HG03196 (cell line): ENCODE data around the gene NPY5R.

Experiments used
- ATAC-seq: cut with Tn5 transposase; IDR thresholded peaks from one replicate; pipeline ENCODE4 v1.9.1; 2021; ENCODE audit not compliant: unreplicated experiment

The NPY5R gene

DNA sequence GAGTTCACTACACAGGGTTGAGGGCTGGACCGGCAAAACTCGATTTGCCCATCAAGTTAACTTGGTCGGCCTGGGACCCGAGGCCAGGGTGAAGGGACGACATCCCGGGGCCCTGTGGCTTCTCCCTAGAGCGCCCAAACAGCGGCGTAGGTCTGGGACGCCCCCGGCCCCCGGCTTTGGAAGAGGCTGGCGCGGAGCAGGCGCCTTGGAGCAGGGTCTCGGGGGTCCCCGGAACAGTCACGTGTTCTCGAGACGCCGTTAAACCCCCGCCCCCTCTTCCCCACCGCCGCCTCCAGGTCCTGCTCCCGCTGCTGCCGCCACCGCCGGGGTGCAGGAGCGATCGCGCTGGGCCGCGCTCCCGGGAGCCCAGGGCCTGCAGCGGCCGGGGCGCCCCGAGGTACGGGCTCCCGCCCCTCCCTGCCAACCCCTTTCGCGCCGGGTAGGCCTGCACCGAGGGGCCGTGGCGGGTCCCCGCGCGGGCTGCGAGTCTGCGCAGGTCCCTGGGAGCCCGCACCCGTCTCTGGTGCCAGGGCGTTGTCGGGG, at the start of gene NPY5R:
NPY5R (plus strand) TSS at position 289 of the 543 bp plus-strand sequence. CDS start 6,382 bp downstream, outside the sequence.
- ATAC-seq = no peak

DNA sequence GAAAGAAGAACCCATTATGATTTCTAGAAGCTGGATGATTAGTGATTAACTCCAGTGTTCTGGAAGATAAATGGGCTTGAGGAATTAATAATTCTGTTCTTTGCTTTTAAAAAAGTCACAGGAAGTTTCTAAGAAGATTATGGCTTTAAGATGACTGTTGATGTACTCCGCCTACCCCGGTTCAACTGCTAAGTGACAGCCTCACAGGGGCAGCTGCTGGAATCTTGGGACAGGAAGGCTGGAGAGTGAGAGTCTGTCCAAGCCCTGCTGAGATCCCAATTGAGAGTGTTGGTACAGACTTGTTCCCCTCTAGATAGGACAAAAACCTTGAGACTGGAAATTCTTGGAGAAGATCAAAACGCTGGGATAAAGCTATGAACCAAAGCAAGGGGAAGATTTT, 48.6 kb upstream of the NPY5R start:
- no peak for ATAC-seq

DNA sequence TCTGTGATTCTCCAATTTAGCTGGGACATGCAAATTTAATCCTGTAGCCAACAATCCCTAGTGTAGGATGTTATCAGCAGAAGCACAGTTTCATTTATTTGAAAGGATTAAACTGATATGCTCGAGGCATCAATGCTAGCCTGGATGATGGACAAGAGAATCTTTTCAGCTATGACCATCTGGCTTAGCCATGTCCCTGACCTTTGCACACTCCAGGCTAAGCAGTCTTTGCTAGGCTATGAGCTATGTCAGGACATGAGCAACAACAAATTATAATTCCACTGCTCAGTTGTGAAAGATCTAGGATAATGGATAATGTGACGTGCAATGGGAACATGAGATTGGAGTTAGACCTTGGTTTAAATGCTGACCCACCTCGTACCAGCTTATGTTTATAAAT, 43.2 kb upstream of the NPY5R start:
- ATAC-seq = no peak

DNA sequence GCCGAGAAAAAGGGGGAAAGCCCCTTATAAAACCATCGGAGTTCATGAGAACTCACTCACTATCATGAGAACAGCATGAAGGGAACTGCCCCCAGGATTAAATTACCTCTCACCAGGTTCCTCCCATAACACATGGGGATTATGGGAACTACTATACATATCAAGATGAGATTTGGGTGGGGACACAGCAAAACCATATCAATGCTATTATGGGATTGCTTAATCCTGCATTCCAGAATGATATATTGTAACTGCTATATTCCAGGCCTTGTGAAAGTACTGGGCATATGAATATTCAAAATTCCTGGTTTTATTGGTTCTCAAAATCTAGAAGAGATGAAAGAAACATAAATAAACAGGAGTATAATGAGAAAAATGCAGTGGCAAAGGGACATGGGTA, 40.6 kb upstream of the NPY5R start:
- no peak for ATAC-seq

DNA sequence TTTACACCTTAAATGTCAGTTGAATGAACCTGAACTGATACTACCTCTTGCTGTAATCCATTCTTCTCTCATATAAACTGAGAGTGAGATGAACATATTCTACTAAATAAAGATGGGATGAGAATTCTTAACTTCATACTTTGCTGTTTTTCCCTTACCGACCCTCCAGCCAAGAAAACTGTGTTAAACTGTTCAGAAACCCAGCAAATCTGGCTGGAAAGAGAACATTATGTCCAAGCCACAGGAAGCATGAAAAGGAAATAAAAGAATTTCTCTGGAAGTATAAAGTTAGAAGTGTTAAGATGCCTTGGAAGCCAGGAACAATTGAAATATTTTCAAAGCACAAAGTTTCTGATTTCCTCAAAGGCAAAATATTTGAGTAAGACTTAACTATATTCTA, 34.2 kb upstream of the NPY5R start:
- no peak for ATAC-seq

DNA sequence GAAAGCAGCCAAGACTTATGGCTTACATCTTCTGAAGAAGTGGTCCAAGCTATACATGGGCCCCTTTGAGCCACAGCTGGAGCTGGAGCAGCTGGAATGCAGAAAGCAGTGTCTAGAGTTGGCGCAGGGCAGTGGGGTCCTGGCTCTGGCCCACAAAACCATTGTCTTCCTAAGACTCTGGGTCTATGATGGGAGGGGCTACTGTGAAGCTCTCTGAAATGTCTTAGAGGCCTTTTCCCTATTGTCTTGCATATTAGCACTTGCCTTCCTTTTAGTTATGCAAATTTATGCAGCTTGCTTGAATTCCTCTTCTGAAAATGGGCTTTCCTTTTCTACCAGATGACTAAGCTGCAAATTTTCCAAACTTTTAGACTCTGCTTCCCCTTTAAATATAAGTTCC, 26.6 kb upstream of the NPY5R start:
- ATAC-seq = no peak

DNA sequence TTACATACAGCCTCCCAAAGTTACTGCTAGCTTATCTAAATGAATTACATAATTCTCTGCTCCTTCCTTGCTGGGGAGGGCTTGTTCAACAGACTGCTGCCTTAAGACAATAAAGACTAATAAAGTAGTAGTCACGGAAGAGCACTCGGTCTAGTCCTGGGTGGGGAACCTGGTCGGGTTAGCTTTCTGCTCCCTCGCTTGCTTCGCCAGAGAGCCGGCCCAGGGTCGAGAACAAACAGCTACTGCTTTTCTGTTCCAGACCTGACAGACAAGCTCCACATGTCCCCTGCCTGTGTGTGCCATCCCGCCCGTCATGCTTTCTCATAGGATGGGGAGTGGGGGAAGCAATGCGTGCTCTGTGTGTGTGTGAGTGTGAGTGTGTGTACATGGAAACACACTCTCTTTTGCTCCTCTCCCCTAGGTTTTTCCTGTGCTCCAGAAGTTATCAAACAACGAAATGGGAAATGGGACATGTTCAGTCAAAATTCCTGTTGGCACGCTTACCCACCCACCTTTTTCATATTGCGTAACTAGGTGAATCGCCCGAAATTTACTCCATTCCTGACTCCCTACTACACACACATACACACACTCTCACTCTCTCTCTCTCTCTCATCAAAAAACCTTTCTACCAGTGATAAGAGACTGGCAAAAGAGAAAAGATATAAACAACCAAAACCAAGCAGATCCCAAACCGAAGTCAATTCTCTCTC, 12.6 kb upstream of the NPY5R start:
- ATAC-seq = no peak

DNA sequence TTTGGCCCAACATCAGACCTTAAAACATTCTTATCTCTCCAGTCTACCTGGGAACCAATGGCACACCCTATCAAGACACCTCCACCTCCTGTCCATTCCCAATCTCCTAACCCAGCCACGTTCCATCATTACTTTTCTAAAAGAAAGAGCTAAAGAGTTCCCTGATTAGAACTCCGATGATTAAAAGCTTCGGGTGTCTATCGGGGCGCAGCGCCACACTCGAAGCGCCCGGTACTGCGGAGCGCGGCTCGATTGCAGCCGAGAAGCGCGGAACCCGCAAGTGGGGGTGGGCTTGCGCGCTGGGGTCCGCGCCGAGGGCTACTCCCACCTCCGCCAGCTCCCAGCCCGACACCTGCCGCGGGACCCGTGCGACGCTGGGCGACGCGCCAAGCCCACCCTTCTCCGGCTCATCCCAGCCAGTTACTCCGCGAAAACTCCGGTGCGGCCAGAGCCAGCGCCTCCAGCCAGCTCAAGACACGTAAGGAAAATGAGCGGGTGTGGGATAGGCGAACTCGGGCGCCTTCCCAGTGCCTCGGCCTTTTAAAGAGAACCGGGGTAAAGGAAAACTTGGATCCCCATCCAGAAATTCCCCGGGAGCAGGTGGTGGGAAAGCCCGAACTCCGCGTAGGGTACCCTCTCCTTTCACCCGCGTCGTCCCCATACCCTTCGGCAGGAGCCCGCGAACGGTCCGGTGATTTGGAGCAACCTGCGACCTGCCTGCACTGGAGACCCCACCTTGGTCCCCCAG, 11.9 kb upstream of the NPY5R start:
- ATAC-seq = no peak

DNA sequence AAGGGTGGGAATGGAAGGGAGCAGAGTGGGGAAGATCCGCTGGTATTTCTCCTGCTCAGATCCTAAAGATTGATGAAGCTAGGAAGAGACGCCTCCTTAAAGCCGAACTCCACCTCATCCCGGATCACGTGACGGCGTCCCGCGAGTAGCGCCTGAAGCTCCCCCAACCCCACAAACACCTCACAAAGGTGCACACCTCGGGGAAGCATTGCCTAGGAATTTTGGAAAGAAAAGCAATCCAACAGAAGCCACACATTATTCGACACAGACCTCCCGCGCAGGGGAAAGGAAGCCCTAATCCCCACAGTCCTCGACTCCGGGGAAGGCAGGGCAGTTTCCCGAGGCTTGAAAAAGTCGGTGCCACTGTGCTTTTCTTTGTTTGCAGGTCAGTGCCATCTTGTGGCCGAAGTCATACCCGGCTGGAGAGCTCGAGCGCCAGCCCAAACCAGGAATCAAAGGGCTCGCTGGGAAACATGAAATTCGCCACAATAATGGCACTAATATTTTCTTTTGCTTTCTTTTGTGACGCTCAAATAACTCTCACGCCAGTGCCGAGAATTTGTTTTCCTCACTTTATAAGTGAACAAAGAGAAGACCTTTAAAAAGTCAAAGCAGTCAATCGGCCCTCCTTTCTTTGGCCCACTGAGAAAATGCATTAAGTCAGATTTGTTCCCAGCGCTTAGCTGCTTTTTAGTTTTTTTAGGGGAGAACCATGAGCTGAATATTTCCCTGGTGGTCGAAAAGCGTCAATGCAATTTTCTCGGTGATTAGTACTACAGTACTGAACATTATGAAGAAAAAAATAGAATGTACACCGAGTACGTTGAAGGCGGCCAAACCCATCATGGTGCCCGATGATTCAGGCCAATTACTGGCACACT, 10.9 kb upstream of the NPY5R start, which contains the start of gene NPY1R:
NPY1R (minus strand) TSS at position 71 of the 881 bp plus-strand sequence. CDS start 6,042 bp downstream, outside the sequence.
- ATAC-seq = peak; percentile 87

DNA sequence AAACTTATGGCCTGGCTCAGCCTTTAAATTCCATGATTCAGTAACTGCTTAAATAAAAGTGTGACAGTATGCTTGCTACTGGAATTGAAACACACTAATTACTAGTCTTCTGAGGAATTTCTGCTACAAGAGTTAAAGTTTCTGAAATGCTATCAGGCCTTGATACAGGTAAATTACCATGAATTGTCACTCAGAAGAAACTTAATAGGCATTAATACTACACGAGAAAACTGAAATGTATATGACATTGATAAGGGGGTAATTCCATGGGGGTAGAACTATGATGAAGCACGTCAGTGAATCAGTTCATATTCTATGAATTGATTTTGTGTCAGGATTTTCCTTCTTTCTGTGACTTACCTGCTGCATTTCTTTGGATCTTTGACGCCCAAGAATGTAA, 8.3 kb upstream of the NPY5R start:
- no peak for ATAC-seq

DNA sequence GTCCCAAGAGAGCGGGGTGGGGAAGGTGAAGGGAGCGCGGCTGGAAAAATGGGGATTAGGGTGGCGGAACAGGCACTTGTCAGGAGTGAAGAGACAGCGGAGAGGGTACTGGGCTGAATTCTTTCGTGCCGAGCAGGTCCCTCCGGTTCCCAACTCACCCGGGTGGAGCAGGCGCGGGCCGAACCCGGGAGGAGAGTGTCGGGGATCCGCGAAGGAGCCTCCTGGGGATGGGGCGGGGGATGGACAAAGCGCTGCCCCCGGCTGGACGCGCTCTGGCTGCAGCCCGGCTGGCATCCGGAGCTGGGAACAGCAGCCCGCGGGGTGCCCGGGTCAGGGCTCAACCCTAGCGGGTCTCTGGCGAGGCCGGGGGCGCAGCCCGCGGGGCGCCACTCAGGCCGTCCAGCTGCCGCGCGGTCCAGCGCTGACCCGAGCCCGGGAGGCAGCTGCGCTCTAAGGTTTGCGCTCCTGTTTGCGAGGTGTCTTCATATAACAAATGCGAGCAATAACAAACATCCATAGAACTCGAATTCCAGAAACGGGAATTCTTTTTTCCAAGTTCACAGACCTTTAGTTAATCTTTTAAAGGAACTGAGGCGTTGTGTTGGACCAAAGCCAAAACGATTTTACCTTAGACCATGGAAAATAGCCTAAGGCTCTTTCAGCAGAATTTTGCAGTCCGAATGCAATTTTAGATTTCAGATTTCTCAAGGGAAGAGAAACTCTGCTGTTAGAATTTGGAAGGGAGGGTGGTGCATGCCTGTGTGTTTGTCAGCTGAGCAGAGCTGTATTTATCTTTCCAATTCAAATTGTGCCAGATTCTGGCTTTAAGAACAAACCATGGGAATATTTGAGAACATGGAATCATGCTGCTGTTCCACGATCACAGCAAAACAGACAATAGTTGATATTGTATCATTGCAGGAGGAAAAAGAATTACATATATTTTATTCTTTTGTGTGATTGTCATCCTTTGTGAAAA, 744 bp downstream of the NPY5R start:
- no peak for ATAC-seq

DNA sequence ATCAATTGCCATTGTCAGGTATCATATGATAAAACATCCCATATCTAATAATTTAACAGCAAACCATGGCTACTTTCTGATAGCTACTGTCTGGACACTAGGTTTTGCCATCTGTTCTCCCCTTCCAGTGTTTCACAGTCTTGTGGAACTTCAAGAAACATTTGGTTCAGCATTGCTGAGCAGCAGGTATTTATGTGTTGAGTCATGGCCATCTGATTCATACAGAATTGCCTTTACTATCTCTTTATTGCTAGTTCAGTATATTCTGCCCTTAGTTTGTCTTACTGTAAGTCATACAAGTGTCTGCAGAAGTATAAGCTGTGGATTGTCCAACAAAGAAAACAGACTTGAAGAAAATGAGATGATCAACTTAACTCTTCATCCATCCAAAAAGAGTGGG, 7.0 kb downstream of the NPY5R start:
- ATAC-seq = no peak

DNA sequence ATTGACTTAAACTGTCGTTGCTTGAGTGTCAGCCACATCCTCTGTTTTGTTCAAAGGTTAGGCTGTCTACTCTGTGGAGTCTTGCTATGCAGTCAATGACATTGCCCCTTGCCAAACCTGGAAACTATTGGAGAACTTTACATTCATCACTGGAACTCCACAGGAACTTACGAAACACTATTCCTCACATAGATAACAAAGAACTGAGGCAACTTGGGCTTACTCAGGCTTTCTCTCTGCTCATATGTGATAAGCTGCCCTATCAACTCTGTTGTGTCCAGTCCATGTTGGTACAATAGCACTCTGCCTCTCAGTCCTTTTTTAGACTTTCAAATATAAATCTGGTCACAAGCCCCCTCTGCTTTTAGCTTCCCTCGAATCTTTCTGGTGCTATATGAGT, 9.4 kb downstream of the NPY5R start:
- ATAC-seq = no peak

DNA sequence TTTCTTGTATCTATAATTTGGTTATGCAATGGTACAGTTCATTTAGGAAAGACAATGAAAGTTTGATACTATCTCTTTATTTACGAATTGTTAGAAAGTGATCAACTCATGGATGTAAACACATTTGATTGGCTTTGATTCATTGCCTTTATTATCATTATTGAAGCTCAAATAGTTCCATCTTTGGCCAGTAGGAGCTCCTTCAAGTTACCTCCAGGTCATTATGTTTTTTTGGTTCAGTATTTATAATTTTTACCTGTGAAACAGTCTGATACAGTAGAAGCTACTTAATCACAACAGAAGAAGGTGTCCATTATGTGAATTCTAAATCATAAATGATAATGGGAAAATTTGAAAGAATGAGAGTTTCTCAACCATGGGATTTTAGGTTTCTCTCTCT, 12.4 kb downstream of the NPY5R start:
- ATAC-seq = no peak

DNA sequence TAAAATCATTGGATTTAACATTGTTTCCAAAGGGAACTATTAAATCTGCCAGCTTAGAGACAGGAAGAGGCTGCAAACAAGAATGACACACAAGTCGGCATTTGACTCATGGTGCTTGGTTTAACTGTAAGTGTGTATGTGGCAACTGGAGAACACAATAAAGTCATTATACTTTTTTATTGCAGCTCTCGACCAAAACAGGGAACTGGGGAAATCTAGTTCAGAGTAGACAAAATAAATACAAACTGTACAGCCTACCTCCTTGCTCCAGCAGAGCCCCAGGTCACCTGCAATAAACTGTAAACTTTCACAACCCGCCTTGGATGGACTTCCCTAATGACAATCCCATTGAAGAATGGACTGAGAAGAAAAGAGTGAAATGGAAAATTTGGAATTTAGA, 24.0 kb downstream of the NPY5R start:
- no peak for ATAC-seq

DNA sequence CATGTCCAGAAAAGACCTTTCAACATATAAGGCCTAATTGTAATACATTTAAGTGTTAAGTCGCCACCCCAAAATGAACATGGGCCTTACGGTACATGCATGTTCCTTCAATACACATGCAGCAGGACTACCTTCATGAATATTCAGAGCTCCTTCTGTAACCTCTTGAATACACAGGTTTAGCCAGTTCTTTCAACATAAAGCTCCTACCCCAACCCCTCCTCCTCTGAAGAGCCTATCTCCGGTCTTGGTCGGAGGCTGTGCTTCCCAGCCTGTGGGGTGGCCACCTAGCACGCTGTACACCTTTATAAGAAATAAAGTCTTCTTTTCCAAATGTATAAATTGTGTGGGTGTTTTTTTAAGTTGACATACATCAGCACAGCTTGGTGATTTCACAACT, 28.3 kb downstream of the NPY5R start:
- ATAC-seq = no peak

DNA sequence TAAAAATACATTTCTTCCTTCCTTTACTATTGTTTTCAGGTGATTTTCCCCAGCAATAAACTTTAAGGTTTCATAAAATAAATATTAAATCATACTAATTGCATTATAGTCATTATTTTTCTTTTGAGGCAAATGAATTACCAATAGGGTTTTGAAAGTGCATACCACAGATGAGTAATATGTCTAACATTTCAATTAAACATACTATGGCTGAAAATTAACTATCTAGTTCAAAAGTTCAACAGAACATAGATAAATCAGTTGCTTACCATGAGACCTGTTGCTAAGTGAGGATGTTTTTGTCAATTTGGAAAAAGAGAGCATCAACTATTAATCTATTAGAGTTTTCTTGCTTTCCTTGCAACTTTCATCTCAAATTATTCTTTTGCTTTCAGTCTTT, 35.0 kb downstream of the NPY5R start:
- no peak for ATAC-seq

DNA sequence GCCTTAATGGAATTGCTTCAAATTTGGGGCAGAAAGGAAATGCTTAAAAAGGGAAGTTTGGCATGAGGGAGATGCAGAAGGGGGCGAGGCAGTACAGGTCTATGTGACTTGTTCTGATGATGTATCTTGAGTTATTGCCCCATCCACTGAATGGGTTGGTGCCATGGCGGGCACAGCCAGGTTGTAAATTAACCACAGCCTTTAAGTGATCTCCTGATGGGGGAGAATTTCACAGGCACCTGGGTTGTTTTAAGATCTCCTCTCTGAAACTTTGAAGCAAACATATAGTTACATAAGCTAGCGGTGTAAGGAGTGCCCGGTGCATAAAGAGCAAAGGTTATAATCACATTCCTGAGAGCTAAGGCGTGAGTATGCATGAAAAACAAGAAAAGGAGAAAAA, 37.0 kb downstream of the NPY5R start:
- no peak for ATAC-seq

DNA sequence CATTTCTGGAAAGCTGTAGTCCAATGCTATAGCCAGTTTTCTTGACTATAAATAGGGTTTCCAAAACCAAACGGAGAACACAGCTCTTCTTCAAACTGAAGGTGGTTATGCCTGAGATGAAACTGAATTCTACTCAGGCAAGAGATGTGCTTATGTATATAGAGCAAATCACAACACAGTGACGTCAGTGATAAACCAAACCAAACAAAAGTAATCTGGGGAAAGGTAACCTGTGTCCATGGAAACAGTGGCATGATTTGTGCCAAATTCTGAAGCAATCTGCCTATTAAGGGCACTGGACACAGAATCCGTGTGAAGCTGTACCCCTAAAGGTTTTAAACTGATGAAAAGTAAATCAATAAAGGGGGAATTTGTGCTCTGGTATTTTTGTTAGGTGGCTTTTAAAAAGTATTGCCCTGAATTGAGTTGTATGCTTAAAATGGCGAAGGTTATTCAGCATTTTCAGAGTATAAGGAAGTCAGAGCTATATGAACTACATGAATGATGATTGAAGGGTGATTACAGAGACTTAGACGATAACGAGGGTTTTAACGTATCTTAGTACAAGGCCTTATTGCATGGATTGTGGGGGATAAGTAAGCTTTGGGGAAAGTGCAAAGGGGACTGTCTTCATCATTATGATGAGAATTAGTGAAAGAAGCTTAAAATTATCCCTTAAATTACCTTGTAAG, 38.6 kb downstream of the NPY5R start:
- ATAC-seq = no peak

DNA sequence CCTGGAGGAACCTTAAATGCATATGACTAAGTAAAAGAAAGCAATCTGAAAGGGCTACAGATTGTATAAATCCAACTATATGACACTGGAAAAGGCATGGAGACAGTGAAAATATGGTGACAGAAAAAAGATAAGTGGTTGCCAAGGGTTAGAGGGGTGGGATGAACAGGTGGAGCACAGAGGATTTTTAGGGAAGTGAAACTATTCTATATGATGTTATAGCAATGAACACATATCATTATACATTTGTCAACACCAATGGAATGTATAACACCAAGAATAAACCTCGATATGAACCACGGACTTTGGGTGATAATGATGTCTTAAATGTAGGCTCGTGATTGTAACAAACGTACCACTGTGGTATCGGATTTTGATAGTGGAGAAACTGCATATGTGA, 40.7 kb downstream of the NPY5R start:
- no peak for ATAC-seq
